HG03520 (cell line): ENCODE data around the gene FXR2.

Source experiments
- ATAC-seq: cut with Tn5 transposase; IDR thresholded peaks from one replicate; pipeline ENCODE4 v1.9.1; 2021; ENCODE audit warnings: mild to moderate bottlenecking, moderate library complexity; ENCODE audit not compliant: unreplicated experiment

The FXR2 gene

DNA sequence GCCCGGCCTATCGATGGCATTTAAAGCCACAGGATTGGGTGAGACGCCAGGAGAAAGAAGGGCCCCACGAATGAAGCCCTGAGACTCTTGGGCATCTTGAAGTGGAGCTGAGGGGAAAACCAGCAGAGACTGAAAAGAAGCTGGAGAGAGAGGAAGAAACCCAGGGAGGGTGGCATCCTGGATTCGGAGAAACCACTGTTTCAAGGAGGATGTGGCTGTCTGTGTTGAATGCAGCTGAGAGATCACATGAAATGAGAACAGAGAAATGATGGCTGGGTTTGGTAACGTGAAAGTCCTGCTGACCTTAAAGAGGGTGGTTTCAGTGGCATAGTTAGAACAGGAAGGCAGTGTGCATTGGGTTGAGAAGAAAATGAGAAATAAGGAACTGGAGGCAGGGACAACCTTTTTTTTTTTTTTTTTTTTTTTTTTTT, 62.1 kb downstream of the FXR2 start:
- ATAC-seq = no peak

DNA sequence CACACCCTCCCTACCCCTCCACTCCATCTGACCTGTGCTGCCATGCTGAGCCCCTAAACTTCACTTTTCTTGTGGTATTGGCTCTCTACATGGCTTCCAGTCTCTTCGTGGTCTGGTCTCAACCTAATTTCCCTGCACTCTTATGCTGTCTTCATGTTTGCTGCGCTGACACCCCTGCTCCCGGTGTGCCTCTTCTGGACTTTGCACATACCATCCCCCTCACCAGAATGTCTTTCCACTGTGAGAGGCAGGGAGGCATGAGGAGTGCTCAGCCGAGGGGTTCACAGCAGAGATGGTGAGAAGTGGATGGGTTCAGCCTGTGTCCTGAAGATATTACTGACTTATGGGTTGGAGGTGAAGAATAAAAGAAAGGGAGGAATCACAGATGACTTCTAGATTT, 63.3 kb downstream of the FXR2 start:
- ATAC-seq = no peak

DNA sequence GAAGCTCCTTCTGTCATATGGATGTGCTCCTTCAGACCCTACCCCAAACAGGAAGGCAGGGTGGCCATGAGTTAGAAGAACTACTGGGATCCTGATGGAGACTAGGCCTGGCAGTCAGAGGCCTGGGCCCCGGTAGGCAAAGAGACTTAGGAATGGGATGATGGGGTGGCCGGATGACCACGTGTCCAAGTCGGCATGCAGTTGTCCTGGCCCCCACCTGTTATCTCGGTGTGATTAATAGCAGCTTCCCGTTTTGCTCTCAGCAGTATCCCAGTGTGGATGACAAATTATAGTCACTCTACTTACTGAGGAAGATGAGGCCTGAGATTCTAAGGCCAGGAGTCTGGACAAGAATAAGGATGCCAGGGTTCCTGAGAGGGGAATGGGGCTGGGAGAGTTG, 64.4 kb downstream of the FXR2 start:
- no peak for ATAC-seq

DNA sequence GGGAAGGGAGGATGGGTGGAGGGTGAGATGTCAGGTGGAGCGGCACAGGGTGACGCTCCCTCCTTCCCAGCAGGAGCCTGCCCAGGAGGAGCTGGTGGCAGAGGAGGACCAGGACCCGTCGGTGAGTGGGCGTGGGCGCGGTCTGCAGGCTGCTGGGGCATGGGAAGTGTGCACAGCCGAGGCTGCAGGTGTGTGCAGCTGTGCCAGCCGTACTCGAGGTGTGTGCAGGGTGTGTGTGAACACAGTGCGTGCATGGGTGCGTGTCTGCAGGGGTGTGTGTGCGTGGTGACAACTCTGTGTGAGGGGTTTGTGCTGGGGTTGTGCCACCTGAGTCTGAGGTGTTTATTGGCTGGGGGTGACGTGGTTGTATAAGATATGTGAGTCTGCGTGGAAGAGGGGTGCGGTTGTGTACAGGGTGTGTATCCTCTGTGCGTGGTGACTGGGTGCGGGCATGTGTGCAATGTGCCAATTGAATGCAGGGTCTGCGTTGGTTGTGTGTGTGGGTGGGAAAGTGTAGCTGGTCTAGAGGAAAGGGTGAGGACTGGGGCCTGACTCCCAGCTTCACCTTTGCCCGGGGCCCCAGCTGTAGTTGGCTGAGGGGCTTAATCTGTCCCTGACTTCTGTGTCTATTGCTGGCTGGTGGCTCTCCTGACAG, 65.2 kb downstream of the FXR2 start:
- no peak for ATAC-seq

DNA sequence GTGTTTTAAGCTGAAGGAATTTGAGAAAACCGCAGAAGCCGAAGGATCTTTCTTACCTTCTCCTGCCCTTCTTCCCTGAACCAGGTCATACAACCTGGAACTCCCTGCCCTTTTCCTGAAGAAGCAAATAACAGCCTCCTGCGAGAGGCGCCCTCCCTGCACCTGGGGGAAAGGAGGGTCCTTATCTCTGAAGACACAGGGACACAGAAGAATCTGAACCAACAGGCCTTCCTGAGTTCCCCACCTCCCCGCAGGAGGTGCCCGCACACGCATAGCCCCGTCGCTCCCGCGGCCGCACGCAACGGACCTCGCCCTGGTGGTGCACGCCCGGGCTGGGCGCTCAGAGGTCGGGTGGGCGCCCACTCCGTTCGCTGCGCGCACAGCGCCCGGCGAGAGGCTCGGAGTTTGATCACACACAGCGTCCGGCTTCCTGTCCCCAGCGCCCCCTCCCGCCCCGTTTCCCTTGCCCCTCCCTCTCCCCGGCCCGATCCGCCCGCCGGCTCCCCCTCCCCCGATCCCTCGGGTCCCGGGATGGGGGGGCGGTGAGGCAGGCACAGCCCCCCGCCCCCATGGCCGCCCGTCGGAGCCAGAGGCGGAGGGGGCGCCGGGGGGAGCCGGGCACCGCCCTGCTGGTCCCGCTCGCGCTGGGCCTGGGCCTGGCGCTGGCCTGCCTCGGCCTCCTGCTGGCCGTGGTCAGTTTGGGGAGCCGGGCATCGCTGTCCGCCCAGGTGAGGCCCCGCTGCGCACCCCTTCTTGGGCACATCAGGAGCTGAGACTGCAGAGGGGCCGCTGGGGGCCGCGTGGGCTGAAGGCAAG, 65.9 kb downstream of the FXR2 start, which contains the start of gene TNFSF12:
TNFSF12 (plus strand) TSS at position 474 of the 816 bp plus-strand sequence; CDS start at position 570, 96 bp downstream.
- no peak for ATAC-seq

DNA sequence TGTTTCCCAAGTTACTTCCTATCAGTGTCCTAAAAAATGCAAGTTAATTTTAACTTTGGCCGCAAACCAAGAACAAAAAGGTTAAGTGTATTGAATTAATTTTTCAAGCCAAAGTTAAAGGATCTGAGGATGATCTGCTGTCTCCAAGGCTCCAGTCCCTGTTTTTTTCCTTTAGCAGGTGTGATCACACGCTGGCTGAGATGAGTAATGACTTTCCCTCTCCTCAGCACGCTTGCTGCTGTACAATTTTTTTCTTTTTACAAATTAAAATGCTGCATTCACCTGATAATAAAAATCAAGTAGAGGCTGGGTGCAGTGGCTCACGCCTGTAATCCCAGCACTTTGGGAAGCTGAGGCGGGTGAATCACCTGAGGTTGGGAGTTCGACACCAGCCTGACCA, 69.8 kb downstream of the FXR2 start:
- ATAC-seq = no peak
